CD4-positive, alpha-beta T cell treated with Interleukin-6 at 100 ng/mL for 8 hours (primary cell): ENCODE measurements around the gene CAB39.
A peak's percentile ranks its signal among the peaks of the same experiment; 100 is the strongest.

Experiments used
- DNase-seq: peaks from one replicate; pipeline ENCODE4 v3.0.0-alpha.2; 2020; ENCODE audit warnings: mixed read lengths, low spot score

The CAB39 gene

DNA sequence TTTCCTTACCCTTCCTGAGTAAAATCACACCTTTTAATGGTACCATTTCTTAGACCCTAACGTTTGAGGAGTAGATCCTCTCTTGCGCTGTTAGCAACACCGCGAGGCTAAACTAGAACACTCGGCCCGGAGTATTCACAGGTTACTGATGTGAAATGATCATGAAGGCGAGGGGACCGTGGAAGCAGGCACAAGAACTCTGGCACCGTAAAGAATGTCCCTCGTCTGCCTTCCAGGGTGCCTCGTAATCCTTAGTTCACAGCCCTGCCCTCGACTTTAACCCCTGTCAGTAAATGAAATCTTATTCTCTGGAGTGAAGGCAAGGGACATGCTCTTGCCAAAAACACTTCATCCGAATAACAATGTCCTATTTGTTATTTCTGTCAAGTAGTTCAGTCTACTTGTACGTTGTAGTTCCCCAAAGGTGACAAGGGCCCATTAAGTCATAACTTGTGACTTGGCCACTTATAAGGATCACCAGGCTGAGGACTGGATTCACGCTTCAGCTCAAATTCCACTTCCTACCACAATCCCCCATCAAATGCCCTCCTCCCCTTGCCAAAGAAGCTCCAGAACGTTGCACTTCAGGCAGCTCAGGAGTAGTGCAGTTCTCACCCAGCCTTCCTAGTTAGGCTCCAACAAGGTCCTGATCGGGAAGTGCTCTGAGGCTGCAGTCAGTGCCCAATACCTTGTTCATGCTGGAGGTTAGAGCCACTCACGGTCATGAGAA is 108.8 kb downstream of the CAB39 start:
- no peak for DNase-seq

DNA sequence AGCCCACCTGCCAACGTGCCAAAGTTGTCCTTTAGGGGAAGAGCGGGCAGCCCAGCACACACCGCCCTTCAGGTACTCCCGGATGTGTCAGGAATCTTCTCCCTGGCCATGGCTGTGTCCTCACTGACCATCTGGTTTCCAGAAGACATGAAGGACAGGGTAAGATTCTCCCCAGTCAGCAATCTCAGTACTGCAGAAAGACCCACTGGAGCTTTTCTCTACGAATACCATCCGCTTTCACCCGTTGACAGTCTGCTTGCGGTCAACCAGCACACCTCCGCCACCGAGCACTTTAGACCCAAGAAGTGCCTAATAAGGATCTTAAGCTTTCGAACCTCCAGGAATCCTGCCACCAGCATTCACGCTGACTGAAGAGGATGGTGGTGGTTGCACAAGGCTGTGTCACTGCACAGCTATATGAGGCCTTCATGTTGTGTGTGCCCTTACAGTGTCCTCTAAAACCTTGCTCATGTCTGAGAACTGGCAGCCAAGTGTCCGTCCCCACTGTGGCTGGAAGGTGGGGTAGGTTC is 109.4 kb downstream of the CAB39 start:
- DNase-seq = no peak

DNA sequence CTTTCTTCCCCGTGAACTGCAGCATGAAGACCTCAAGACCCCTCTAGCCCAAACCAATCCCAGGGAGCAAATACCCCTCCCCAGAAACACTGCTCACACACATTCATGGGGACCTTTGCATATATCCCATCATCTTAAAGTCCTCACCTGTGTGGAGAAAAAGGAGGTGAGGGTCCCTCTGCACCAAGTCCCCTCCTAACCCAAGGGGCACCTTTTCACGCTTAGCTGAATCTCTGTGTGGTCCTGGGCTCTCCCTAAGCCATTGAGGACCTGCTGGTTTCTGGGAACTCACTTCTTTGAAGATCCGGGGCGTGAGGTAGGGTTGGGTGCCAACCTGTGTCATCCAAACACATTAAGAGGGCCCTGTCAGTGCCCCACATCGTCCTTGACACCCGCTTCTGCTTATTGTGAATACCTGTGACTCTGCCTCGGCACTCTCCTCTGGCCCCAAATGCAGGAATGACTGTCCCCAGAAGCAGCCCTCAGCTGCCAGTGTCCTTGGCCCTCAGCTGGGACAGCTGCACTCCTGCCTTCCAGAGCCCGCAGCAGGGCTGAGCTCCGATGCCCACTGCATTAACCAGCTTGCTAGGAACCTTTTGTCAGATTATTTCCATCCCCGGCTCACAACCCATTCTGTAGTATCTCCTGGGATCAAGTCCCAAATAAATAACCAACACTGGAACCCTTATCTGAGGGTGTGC is 110.8 kb downstream of the CAB39 start:
- no peak for DNase-seq

DNA sequence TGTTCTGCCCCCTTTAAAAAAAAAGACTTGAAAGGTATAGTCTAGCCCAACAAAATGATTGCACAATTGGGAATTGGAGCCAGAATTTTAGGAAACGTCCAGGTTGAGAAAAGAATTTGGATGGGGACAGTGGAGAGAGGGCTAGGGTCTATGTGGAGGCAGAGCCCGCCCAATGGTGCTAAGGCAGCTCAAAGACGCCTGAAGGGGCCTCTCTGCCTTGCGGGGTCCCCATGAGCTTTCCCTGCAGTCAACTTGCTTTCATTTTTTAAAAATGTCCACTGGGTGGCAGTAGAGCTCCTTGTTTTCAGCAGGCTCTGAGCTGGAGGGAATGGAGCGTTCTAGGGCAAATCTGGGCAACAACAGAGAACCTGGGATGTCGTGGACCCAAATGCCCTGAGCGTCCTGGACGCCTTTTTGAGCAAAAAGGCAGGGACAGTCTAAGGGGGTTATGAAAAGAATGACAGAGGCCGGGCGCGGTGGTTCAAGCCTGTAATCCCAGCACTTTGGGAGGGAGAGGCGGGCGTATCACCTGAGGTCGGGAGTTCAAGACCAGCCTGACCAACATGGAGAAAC is 111.8 kb downstream of the CAB39 start:
- peak; percentile 75 for DNase-seq

DNA sequence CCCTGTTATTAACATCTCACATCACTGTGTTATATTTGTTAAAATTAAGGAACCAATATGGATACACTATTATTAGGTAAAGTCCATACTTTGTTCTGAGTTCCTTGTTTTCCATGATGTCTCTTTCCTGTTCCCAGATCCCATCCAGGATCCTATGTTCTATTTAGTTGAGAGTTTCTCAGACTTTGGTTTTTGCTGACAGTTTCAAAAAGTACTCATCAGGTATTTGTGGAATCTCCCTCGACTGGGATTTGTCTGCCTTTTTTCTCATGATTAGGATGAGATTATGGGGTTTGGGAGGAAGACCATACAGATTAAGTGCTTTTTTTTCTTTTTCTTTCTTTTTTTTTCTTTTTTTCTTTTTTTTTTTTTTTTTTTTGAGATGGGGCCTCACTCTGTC is 112.7 kb downstream of the CAB39 start:
- DNase-seq = no peak

DNA sequence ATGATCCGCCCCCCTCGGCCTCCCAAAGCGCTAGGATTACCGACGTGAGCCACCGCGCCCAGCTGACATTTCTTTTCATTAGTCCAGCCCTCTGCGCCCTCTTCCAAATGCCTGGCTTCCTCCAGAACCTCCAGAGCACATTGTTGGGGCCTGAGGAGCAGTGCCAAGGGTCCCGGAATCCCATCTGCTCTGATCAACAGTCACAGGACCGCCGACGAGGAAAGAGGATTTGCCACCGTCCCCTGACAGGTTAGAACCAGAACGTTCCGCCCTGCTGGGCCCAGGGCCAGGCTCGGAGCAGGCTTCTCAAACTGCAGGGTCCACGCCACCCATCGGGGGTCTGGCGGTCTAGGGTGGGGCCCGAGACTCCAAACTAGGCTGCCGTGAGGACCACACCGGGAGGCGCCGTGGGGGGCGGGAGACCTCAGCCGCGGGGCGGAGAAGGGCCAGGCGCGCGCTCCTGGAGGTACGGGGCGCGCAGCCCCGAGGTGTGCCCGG is 115.2 kb downstream of the CAB39 start:
- no peak for DNase-seq

DNA sequence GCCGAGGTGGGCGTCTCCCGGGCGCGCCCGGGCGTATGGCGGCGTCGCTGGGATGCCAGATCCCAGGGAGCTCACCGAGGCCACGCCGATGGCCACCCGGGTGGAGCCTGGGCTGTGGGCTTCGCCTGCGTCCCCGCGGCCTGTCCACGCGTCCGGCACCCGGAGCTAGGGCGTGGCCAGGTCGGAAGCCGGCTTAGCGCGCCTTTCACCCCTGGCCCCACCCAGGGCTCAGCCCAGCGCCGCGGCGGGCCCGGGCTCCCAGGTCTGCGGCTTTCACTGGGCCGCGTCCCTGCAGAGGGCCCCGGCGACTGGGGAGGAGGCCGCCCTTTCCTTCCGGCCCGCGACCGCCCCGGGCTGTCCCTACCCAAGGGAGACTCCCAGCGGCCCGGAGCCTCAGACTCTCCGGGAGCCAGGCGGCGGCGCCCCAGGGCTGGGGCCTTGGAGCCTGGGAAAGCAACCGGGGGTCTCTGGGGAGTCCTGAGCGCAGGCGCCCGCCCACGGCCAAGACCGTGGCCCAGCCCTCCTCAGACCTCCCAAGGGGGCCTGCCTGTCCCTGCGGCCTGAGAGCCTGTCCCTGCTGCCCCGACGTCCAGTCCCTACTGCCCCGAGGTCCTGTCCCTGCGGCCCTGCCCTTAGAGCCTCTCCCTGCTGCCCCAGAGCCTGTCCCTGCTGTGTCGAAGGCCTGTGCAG is 115.8 kb downstream of the CAB39 start:
- no peak for DNase-seq

DNA sequence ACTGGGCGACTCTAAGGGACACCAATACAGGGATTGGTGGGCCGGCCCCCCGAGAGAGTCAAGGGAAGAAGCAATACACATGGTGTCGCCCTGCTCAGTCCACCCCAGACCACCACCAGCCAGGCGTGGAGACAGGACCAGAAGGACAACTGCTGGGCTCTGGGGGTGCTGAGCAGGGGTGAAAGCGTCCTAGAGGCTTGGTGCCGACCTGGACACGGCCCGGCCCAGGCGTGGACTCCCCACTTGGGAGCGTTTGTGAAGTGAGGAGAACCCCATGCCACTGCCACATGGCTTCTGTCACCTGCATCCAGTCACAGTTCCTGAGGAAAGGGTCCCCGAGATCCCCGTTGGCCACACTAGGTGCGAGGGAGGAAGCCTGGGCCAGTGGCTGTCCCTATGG is 116.7 kb downstream of the CAB39 start:
- no peak for DNase-seq

DNA sequence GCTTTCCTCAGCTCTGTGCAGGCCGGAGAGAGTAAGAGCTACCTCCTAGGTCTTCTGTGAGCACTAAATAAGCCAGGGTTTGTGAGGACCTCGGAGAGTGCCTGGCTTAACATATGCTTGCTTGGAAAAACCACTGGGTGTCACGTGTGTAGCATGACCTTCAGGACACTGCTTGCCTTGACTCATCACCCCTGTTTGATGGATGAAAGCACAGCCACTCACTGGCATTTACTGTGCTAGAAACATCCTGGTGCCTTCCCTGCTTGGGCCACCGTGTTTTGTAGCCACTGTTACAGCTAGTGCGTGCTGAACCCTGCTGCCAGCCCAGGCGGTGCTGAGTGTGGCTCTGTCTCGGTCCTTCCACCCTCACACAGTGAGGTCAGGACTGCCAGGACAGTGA is 117.3 kb downstream of the CAB39 start:
- no peak for DNase-seq

DNA sequence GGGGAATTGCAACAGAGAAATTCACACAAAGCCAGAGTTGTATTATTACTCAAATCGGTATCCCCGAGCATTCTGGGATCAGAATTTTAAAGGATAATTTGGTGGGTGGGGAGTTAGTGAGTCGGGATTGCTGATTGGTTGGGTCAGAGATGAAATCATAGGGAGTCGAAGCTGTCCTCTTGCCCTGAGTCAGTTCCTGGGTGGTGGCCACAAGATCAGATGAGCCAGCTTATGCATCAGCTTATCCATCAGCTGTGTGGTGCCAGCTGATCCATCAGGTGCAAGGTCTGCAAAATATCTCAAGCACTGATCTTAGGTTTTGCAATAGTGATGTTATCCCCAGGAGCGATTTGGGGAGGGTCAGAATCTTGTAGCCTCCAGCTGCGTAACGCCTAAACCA is 117.8 kb downstream of the CAB39 start:
- no peak for DNase-seq

DNA sequence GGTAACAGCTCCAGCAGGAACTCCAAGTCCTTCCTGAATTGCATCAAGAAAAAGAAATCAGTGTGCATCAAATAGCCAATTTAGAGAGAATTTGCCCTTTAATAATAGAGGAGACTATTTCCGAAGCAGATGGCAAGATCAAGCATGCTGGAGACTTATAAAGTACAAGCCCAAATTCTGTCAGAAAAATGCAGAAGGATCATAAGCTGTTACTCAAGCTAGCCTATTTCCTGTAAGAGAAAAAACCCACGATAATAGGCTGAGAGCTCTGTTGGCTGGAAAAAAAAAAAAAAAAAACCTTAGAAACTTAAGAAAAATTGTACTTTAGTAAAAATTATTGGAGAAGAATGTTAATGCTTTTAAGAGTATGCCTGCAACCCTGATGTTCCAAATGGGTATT is 127.7 kb downstream of the CAB39 start:
- DNase-seq = no peak

DNA sequence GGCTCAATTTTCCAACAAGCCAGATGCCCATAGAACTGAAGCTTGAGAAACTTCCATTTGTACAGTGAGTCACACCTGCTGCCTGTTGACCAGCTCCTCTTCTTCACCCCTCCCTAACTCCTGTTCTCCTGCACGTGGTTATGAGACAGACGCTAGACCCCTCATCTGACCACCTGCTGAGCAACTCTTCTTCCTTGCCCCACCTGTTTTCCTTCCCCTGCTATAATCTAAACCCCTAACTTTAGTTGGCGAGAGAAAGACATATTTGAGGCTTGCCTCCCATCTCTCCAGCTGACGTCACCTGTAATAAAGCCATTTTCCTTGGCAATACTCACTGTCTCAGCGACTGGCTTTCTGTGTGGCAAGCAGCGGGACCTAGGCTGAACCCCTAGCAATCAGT is 129.8 kb downstream of the CAB39 start:
- no peak for DNase-seq

DNA sequence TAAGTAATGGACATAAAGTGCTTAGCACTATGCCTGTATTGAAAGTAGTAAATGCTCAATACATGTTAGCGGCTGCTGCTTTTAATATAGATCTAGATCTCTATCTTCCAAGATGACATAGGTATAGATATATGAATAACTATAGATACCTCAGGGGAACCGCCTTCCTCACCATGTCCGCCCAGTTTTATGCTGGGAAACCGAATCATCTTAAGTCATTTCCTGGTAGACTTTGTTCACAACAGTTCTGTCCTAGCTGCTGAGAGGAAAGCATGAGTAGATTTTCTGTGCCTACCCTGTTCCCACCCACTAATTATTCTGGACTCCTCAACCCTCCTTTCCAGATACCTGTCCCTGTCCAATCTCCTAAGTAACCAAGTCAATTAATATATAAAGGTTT is 130.5 kb downstream of the CAB39 start:
- DNase-seq = no peak

DNA sequence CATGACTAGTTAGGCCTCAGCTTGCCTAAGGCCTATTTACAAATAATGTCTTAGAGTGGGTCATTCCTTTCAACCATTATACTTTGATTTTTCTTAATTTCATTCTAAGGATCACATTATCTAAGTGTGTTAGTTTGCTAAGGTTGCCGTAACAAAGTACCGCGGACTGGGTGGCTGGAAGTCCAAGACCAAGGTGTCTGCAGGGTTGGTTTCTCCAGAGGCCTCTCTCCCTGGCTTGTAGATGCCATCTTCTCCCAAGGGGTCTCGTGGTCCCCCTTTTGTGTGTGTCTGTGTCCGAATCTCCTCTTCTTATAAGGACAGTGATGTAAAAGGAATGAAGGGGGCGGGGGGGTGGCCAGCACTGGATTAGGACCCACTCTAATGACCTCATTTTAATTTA is 133.7 kb downstream of the CAB39 start:
- DNase-seq = no peak

DNA sequence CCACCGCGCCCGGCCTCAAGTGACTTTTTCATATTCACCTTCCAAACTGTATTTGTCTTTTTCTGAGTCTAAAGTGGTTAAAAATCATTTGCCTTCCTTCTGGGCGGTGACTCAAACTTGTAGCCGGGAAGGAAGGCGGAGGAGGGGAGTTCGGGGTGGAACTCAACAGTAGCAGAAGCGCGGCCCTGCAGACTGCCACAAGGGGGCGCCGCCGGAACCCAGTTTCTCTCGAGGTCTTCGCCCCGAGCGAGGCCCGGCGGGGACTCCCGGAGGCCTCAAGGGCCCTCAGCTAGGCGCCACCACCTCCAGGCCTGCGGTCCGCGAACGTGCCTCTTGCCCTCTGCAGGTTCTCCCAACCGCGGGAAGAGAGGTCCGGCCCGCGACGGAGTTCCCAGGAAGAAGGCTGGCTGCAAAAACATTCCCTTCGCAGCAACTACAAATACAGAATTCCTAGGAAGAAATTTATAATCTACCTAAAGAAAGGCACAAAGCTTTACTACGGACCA is 135.3 kb downstream of the CAB39 start:
- peak; percentile 82 for DNase-seq

DNA sequence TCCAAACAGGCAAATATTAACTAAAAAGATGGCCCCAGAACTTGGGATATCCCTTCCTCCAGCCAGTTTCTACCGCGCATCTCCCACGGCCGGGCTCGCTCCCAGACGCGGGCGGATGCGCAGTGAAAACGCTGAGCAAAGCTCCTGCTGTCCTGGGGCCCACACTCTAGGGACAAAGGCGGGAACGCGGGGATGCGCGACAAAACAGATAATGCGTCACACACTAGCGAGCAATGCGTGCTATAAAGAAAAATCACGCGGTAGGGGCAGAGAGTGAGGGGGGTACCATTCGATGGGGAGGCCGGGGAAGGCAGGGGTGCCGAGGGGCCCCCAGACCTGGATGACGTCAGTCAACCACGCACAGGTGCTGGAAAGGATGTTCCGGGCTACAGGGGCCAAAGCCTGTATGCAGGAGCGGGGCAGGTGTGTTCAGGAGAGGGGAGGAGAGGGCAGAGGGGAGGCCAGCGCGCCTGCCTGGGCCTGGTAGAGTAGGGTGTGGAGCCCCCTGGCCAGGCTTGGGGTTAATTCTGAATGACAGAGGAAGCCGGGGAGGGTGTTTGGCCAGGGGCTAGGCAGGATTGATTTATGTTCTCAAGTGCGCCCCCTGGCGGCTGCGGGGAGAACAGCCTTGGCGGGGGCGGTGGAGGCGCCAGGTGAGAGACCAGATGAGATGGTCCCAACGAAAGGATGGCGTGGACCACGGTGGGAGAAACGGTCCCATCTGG is 137.2 kb downstream of the CAB39 start:
- peak; percentile 62 for DNase-seq

DNA sequence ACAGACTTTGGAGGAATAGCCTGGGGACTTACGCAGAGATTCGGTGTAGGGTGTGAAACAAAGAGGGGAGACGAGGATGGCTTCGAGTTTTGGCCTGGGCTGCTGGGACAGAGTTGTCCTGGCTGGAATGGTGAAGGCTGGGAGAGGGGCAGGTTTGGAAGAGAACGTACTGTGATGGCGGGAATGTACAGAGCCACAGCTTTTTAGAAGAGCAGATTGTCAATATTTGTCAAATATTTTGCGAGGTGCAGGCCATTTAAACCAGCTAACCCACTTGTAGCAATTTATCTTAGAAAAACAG is 137.7 kb downstream of the CAB39 start:
- no peak for DNase-seq

DNA sequence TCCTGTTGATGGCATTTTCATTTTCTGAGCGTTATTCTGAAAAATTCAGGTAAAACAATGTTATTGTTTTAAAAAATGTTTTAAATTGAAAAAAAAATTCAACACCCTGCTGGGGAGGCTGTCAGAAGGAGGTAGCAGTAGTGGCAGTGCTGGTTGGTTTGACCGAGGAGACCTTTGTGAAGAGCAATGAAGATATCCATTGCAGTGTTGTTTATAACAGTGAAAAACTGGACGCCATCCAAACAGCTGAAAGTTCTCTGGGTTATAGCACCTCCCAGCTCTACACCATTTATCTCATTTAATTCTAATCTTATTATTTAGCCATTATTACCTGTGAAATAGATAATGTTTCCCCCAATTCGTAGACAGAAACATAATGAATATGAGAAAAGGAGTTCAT is 139.5 kb downstream of the CAB39 start:
- DNase-seq = no peak

DNA sequence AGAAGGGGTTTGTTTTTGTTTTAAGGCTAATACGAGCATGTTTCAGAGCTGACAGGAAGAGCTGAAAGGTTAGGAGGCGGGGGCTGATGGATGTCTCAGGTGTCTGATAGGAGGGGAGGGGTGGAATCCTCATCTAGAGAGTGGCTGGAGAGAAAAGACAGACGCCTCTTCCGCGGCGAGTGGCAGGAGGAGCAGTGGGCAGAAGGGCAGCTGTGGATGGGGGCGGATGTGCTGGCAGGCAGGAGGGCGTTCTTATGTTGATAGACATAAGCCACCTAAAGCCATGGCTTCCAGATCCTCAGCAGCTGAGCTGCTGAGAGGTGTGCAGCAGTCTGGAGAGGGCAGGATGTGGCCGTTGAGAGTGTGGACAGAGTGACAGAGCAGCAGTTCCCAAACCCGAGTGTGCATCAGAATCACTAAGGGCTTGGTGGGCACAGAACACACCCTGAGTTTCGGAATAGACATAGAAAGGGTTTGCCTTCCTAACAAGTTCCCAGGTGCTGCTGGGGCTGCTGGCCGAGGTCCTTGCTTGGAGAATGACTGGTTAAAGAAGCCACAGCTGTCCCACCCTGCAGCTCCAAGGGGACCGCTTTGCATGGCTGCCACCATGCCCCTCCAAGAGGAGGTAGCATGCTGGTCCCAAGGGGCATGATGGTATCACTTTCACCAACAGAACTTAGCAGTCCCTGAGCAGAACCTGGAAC is 149.1 kb downstream of the CAB39 start:
- no peak for DNase-seq

DNA sequence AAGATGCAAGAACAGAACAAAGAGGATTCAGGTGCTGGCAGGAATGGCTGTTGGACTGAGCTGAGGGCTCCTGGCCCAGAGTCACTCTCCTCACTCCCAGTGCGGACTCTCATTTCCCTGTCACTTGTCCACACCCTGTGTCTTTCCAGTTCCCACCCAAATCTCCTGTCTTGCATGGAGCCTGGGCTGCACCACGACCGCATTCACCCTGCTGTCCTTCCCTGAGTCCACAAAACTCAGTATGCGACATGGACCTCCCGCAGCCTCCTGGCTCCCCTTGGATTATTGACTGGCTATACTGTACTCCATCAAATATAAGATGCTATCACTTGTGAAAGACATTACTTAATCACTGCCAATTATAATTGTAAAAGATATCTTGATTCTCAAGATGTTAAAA is 149.7 kb downstream of the CAB39 start:
- DNase-seq = no peak

DNA sequence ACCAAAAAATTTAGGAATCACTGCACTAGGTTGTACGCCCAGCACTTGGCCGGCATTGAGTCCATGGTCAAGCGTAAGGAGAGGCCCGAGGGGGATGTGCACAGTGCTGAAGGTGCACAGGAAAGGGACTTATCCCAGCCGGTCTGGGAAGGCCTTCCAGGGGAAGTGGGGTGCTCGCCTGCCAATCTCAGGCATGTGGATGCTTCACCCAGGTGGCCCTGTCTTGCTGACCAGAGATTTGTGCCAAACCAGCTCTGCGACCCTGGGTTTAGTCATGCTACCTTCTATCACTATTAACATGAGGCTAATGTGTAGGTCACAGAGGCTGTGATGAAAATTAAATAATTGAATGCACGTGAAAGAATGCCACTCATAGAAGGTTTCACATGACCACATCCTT is 150.4 kb downstream of the CAB39 start:
- no peak for DNase-seq
